HEK293T (cell line): ENCODE measurements around the gene UBR2.

Experiments
- CTCF ChIA-PET: fragments of 350-600 bp; formaldehyde crosslinking; extraction: SDS; loops from one replicate; lab custom pipeline; 2021; ENCODE audit warnings: antibody characterized with exemption, inconsistent platforms; lab: Yijun Ruan, JAX
- POLR2A ChIA-PET: fragments of 350-600 bp; formaldehyde crosslinking; extraction: SDS; loops from one replicate; lab custom pipeline; 2020; ENCODE audit warnings: antibody characterized with exemption, inconsistent platforms; lab: Yijun Ruan, JAX
- DNase-seq: peaks from one replicate; pipeline ENCODE4 v3.0.0; 2012; ENCODE audit warnings: mixed read lengths; ENCODE audit errors: extremely low spot score
- ARNT ChIP-seq: fragments of 450-650 bp; IDR thresholded peaks from 2 replicates; pipeline ENCODE4 v1.6.1; 2017; ENCODE audit warnings: mild to moderate bottlenecking
- BHLHE40 ChIP-seq: fragments of 450-650 bp; IDR thresholded peaks from 2 replicates; pipeline ENCODE4 v1.6.1; 2016; ENCODE audit warnings: mild to moderate bottlenecking, moderate library complexity, borderline replicate concordance
- CTBP1 ChIP-seq: fragments of 450-650 bp; IDR thresholded peaks from 2 replicates; pipeline ENCODE4 v1.6.1; 2016; ENCODE audit warnings: borderline replicate concordance
- ELF4 ChIP-seq: fragments of 450-650 bp; IDR thresholded peaks from 2 replicates; pipeline ENCODE4 v1.6.1; 2017; ENCODE audit warnings: antibody characterized with exemption
- FOXA1 ChIP-seq: fragments of 450-650 bp; IDR thresholded peaks from 2 replicates; pipeline ENCODE4 v1.6.1; 2016; ENCODE audit warnings: mild to moderate bottlenecking
- FOXK2 ChIP-seq: fragments of 450-650 bp; IDR thresholded peaks from 2 replicates; pipeline ENCODE4 v1.6.1; 2016; ENCODE audit warnings: mild to moderate bottlenecking
- FOXM1 ChIP-seq: fragments of 450-650 bp; IDR thresholded peaks from 2 replicates; pipeline ENCODE4 v1.6.1; 2017; ENCODE audit warnings: mild to moderate bottlenecking, borderline replicate concordance
- HDGF ChIP-seq: fragments of 450-650 bp; IDR thresholded peaks from 2 replicates; pipeline ENCODE4 v1.6.1; 2017; ENCODE audit warnings: antibody characterized with exemption, borderline replicate concordance
- L3MBTL2 ChIP-seq: fragments of 450-650 bp; conservative IDR thresholded peaks from 2 replicates; pipeline ENCODE4 v1.6.1; 2016; ENCODE audit warnings: mild to moderate bottlenecking
- LEF1 ChIP-seq: fragments of 450-650 bp; IDR thresholded peaks from 2 replicates; pipeline ENCODE4 v1.6.1; 2017; ENCODE audit warnings: mild to moderate bottlenecking, borderline replicate concordance
- NFRKB ChIP-seq: fragments of 450-650 bp; IDR thresholded peaks from 2 replicates; pipeline ENCODE4 v1.6.1; 2016; ENCODE audit warnings: mild to moderate bottlenecking, moderate library complexity
- SP1 ChIP-seq: fragments of 450-650 bp; IDR thresholded peaks from 2 replicates; pipeline ENCODE4 v1.6.1; 2017
- SUZ12 ChIP-seq: fragments of 450-650 bp; IDR thresholded peaks from 2 replicates; pipeline ENCODE4 v1.6.1; 2016; ENCODE audit warnings: mild to moderate bottlenecking
- TARDBP ChIP-seq: fragments of 450-650 bp; IDR thresholded peaks from 2 replicates; pipeline ENCODE4 v1.6.1; 2016
- ZNF384 ChIP-seq: fragments of 450-650 bp; IDR thresholded peaks from 2 replicates; pipeline ENCODE4 v1.6.1; 2016
- TF ChIP-seq, protein P1 (sequence below): fragments of 450-650 bp; IDR thresholded peaks from 2 replicates; pipeline ENCODE4 v1.6.1; 2016

Gene UBR2

DNA sequence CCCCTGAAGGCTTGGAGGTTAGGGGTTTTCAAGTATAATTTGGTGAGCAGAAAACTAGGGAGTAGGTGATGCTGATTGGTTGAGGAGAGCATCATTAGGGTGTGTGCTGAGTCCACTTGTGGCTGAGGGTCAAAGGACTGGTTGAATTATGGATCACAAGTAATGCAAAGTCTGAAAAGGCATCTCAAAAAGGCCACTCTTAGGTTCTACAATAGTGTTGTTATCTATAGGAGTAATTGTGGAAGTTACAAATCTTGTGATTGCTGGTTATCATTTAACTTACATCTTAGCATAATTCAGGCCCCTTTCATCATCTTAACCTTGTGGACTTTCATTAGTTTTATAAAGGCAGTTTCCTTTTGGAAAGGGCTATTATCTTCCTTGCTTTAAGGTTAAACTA is 60.8 kb downstream of the UBR2 start:
- DNase-seq: no peak
- CTCF ChIA-PET: no interaction called here
- TF ChIP-seq, protein P1, sequence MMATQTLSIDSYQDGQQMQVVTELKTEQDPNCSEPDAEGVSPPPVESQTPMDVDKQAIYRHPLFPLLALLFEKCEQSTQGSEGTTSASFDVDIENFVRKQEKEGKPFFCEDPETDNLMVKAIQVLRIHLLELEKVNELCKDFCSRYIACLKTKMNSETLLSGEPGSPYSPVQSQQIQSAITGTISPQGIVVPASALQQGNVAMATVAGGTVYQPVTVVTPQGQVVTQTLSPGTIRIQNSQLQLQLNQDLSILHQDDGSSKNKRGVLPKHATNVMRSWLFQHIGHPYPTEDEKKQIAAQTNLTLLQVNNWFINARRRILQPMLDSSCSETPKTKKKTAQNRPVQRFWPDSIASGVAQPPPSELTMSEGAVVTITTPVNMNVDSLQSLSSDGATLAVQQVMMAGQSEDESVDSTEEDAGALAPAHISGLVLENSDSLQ: no peak
- TF ChIP-seq SUZ12 (no peak), BHLHE40 (no peak), FOXA1 (no peak), FOXK2 (no peak), FOXM1 (no peak), ZNF384 (no peak), L3MBTL2 (no peak), SP1 (no peak), TARDBP (no peak), HDGF (no peak), LEF1 (no peak), CTBP1 (no peak), ELF4 (no peak), ARNT (no peak), NFRKB (no peak)
- POLR2A ChIA-PET: no interaction called here

DNA sequence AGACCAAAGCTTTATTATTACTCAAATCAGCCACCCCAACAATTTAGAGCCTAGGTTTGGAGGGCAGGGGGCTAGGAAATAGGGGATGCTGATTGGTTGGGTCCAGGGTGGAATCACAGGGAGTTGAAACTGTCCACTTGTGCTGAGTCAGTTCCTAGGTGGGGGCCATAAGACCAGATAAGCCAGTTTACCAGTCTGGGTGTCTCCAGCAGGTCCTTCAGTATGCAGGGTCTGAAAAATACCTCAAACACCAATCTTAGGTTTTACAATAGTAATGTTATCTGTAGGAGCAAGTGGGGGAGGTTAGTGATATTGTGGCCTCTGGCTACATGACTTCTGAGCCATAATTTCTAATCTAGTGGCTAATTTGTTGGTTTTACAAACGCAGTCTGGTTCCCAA is 63.2 kb downstream of the UBR2 start:
- DNase-seq: no peak
- POLR2A ChIA-PET: no interaction called here
- TF ChIP-seq FOXA1 (no peak), L3MBTL2 (no peak)
- CTCF ChIA-PET: no interaction called here

DNA sequence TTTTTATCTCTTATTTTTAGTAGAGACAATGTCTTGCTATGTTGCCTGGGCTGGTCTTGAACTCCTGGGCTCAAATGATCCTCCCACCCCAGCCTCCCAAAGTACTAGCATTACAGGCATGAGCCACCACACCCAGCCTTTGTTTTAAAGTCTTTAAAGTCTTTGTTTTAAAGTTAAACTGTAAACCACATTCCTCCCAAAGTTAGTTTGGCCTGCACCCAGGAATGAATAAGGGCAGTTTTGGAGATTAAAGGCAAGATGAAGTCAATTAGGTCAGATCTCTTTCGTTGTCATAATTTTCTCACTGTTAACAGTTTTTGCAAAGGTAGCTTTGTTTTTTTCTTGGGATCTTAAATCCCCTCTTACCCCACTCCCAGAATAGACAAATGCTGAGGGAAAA is 63.8 kb downstream of the UBR2 start:
- ChIA-PET POLR2A (no interaction called here), CTCF (no interaction called here)
- DNase-seq: no peak
- no peak for TF ChIP-seq BHLHE40

DNA sequence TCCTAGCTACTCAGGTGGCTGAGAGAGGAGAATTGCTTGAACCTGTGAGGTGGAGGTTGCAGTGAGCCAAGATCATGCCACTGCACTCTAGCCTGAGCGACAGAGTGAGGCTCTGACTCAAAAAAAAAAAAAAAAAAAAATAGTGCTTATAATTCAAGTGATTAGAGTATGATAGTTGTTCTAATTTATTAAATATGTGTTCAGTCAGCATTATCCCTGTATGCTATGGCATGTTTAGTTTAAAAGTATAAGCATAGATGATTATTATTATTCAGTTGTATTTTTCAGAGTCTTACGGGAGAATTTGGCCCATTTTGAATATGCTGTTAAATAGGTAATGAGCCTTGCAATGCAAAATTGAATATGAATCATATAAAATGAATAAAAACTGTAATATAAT is 64.8 kb downstream of the UBR2 start:
- TF ChIP-seq FOXM1 (no peak), FOXK2 (no peak), ELF4 (no peak), SUZ12 (no peak), SP1 (no peak), LEF1 (no peak), HDGF (no peak)
- ChIA-PET CTCF (no interaction called here), POLR2A (no interaction called here)
- no peak for DNase-seq

DNA sequence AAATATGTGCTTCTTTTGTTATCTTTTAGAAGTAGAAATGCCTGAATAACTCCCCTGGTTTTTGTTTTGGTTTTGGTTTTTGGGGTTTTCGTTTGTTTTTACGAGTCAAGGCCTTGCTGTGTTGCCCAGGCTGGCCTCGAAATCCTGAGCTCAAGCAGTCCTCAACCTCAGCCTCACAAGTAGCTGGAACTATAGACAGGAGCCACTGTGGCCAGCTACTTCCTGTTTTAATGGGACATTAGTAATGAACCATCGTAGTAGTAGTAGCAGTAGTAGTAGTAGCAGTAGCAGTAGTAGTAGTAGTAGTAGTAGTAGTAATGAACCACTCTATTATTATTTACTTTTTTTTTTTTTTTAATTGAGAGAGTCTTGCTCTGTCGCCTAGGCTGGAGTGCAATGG is 66.0 kb downstream of the UBR2 start:
- ChIA-PET POLR2A (no interaction called here), CTCF (no interaction called here)

DNA sequence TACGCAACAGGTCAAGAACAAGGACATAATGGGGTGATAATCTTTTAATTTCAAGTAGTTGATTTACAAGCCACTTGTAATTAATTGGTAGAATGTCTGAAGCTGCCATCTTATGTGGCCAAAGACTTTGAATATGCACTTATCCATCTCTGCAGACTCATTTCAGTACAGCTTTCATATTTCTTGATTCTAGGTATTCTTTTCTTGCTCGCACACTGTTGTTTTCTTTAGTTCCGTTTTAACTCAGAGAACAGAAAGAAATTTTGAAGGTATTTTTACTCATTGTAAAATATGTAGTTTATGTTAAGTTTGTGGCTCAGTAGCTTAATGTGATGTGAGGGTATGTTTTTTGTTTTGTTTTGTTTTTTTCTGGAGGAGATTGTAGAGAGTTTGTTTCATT is 73.9 kb downstream of the UBR2 start:
- POLR2A ChIA-PET: no interaction called here
- CTCF ChIA-PET: no interaction called here
- no peak for TF ChIP-seq HDGF
- TF ChIP-seq SUZ12: no peak
- no peak for TF ChIP-seq TARDBP
- no peak for TF ChIP-seq LEF1
- no peak for DNase-seq

More for the DNA sequence above, 66.0 kb downstream of the UBR2 start:
- DNase-seq: no peak
- TF ChIP-seq, protein P1: no peak
- TF ChIP-seq BHLHE40: no peak
- no peak for TF ChIP-seq SP1
- TF ChIP-seq ELF4: no peak
- TF ChIP-seq ZNF384: no peak
- TF ChIP-seq TARDBP: no peak
- no peak for TF ChIP-seq ARNT
- TF ChIP-seq FOXM1: no peak
- no peak for TF ChIP-seq HDGF
- TF ChIP-seq L3MBTL2: no peak
- TF ChIP-seq SUZ12: no peak

DNA sequence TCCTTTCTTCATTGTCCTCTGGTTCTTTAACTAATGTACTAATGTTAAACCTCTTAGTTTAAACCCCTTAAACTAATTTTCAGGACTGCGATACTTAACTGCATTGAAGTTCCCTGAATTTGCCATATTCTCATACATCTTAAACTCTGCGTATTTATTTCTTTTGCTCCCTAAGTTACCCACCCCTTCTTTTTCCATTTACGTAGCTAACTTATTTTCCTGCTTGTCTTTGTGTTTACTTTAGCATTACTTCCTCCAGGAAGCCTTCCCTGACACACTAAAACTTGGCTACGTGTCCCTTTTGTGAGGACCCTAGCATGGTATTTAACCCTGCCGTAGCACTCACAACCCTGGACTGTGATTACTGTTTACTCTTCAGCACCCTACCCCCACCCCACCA is 79.0 kb downstream of the UBR2 start:
- POLR2A ChIA-PET: no interaction called here
- DNase-seq: no peak
- CTCF ChIA-PET: no interaction called here
- TF ChIP-seq ELF4: no peak
- TF ChIP-seq FOXM1: no peak
- TF ChIP-seq NFRKB: no peak

DNA sequence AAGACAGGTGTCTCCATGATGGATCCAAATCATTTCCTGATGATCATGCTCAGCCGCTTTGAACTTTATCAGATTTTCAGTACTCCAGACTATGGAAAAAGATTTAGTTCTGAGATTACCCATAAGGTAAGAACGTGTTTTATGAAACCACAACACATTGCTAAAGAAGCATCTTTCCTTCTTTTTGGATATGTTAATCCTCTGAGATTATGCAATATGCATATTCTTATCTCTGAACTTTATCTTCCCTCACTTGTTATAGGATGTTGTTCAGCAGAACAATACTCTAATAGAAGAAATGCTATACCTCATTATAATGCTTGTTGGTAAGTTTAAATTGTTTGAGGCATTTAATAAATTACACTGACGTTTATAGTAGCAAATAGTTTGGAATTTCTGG is 80.4 kb downstream of the UBR2 start:
- DNase-seq: no peak
- CTCF ChIA-PET: no interaction called here
- POLR2A ChIA-PET: no interaction called here
- no peak for TF ChIP-seq BHLHE40
- no peak for TF ChIP-seq L3MBTL2
- no peak for TF ChIP-seq ZNF384
- TF ChIP-seq FOXA1: no peak
- TF ChIP-seq ARNT: no peak
- no peak for TF ChIP-seq FOXM1
- no peak for TF ChIP-seq CTBP1
- no peak for TF ChIP-seq ELF4
- TF ChIP-seq SP1: no peak
